Measurements from ENCODE around the gene AK5.

The AK5 gene

DNA sequence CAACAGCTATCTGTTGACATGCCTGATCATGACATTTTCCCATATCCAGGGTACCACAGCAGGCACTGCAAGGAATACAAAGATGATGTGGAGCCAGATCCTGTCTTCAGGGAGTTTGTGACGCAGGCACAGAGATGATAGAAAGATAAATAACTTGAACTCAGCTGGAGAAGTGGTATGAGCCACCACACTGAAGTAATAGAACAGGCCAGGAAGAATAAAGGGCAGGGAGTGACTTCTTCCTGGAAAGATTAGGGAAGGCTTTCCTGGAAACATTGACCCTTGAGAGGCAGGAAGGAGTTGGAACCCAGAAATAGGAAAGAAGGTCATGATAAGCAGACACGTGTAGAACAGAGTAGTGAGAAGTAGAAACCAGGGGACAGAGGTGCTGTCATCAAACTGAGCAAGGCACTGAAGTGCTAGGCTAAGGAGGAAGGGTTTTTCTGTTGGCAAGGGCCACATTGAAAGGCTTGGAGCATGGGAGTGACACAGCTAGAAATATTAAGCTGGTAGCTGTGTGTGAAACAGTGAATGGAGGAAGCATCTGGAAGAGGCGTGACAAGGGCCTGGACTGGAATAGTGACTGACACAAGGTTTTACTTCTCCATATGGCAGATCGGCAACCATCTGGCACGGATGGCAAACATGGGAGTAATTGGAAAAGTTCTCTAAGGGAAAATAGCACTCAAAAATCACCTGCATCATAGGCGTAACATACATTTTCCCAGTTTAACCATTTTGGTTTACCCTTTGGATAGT lies 68.4 kb downstream of the AK5 start:
- DNase-seq (ENCODE audit: low read depth, low spot score): no peak

DNA sequence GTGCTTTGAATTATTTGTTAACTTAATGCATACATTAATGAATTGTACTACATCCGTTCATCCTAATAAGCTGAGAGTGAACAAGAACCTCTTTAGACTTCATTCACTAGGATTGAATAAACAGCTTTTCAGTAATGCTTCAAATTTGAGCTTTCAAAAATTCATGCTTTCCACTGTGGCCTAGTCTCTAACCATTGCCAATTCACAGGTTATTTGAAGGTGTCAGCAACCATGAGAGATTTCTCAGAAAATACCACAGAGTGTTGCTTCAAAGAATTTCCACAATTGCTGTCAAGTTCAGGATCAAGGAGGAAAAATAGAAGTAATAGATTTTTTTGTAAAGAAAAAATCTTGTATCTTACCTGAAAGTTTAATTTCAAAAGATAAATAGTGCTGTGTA lies 72.7 kb downstream of the AK5 start:
- no peak for DNase-seq (ENCODE audit: low read depth, low spot score)

DNA sequence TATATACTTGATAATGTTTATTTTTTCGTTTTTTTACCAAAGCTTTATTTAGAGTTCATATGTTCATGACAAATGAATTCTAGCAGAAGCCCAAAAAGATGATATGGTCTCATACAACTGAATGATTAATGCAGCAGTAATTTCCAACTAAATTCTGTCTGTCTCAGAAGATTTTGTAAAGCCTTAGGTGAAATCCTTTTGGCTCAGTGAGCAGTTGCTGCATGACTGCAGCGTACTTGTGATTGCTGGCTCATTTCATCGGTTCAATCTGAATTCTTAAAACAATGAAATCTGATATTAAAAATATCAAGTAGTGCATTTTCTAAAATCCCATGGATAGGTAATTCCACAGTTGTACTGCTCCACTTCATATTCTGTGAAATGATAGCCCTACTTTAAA lies 73.2 kb downstream of the AK5 start:
- DNase-seq (ENCODE audit: low read depth, low spot score): no peak

DNA sequence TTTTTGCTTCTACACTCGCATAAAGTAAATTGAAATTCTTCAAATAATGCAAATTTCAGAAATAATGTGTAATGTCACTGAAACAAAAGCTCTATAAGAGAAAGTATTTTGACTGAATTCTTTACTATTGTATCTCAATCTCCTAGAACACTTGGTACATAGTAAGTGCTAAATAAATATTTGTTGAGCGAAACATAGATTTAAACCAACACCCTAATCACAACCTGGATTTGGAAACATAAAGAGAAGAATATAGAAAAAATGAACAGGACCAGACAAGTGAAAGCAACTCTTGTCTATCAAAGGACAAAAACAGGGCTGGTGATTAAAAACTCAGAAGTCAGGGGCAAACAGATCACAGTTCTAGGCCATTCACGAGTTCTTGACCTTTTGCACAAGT lies 74.3 kb downstream of the AK5 start:
- no peak for DNase-seq (ENCODE audit: low read depth, low spot score)

DNA sequence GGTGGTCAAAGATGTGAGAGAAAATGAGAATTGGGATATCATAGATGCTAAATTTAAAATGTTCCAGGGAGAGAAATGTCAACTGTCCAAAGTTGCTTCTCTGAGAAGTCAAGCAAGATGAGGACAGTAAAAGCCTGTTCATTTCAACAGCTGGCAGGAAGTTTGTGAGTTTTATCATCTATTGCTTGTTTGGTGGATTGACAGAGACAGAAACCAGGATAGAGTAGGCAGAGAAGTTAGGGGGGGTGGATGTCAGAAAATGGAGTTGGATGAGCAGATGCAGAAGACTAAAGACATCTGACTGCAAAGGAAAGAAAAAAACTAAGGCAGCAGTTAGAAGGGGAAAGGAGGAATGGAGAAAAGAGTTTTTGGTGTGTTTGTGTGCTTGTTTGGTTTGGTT lies 78.4 kb downstream of the AK5 start:
- no peak for DNase-seq (ENCODE audit: low read depth, low spot score)

DNA sequence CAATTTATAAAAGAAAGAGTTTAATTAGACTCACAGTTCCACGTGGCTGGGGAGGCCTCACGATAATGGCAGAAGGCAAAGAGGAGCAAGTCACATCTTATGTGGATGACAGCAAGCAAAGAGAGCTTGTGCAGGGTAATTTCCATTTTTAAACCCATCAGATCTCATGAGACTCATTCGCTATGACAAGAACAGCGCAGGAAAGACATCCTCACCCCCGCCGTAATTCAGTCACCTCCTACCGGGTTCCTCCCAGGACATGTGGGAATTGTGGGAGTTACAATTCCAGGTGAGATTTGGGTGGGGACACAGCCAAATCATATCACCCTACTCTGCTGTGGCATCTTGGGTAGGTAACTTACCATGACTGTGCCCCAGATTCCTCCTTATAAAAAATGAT lies 79.8 kb downstream of the AK5 start:
- no peak for DNase-seq (ENCODE audit: low read depth, low spot score)

DNA sequence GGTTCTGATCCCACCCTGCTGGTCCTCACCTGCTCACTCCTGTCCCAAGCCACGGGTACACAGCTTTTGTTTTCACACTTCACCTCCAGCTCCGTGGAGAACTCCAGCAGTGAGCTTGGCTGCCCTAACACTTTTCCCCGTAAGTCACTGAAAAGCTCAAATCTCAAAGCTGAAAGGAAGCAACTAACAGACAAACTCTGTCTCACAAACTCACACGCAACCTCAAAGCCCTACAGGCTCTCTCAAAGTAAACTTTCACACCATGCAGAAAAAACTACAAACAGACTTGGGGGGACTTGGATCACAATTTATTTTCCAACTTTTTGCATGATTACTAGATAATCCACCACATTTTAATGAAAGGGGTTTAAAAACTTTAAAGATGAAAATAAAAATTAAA lies 88.3 kb downstream of the AK5 start:
- DNase-seq (ENCODE audit: low read depth, low spot score): no peak

DNA sequence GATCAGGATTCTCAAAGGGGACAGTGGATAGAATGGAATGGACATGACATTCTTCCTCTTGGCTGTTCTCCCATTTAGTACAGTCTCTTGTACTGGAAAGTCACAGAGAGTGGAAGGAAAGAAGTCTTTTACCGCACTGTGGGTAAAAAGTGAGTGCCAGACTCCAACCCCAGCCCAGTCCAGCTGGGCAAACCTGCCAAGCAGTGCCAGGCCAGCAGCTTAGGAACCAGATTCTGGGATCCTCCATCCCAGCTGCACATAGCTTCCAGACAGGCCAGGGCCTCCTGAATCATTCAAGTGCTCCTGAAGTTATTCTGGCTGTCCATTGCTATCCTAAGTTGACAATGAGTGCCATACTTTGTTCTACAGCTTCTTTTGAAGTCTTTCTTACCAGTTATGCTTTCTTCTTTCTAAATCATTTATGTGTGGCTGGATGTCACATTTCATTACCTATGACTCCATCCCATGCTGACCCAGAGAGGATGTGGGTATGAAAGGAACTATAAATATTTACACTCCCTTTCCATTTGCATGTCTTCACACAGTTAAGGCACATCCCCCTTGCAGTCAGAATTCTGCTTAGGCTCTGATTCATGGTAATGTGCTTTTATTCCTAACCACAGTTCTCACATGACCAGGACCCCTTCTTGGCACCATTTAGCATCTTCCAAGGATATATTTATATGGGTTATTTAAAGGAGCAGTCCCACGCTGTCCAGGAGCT lies 88.9 kb downstream of the AK5 start:
- no peak for DNase-seq (ENCODE audit: low read depth, low spot score)

DNA sequence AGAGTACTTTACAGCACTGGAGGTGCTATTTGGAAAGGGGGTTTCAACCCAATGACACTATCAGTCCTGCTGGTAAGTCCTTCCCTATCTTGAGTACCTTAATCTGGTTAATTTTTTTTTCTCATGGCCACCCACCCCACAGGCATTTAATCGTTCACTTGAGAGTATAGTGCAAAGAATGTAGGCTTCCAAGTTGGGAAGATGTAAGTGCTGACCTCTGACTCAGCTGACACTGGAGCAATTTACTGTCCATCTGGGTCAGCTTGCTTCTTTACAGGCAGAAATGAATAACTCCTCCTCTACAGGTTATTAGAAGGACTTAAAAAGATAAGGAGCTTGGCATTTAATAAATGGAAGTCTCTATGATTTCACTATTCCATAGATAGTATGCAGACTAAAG lies 89.6 kb downstream of the AK5 start:
- no peak for DNase-seq (ENCODE audit: low read depth, low spot score)

DNA sequence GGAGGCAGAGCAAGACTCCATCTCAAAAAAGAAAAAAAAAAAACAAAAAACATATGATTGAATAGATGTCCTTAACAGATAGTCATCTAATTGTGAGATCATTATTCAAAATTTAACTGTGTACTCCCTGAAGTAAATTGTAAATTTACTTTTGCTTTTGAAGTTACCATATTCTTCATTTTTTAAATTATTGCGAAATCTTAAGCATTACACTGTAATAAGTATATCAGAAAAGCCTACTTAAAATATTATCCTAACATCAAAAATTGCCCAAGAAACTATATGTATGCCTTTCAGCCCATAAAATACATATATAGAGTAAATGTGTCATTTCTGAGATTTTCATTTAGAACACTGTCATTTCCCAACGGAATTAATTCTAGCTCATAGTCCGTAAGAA lies 91.9 kb downstream of the AK5 start:
- DNase-seq (ENCODE audit: low read depth, low spot score): no peak

DNA sequence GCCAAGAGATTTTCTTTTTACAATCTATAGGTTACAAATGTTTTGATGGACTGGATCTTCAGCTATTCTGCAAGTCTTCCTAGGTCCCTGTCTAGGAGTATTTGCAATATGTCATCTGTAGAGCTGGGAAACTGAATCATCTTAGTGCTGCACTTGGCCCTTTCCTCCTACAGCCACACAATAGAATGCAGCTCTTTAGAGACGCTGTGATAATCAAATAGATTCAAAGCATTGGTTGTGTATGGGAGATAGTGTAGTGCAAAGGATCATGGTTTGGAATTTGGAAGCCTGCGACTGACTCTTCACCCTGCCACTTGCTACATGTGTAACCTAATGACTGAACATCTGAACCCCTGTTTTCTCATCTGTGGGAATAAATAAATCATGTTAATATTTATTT lies 93.7 kb downstream of the AK5 start:
- DNase-seq (ENCODE audit: low read depth, low spot score): no peak

DNA sequence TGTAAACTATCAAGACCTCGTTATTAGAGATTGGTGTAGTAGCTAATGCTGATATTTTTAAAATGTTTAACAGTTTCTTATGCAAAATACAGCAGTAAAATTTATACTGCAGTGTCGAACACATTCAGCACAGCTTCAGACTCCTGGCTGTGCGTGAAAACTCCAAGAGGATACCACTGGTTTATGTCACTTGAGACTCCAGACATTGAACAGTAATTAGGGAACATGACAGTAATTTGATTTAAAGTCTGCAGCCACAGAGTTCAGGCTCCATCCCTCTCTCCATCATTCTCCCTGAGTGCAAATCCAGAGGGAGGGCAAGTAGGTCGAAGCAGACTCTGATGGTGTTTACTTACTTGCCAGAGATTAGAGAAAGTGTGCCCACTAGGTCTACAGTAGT lies 94.2 kb downstream of the AK5 start:
- DNase-seq (ENCODE audit: low read depth, low spot score): no peak

DNA sequence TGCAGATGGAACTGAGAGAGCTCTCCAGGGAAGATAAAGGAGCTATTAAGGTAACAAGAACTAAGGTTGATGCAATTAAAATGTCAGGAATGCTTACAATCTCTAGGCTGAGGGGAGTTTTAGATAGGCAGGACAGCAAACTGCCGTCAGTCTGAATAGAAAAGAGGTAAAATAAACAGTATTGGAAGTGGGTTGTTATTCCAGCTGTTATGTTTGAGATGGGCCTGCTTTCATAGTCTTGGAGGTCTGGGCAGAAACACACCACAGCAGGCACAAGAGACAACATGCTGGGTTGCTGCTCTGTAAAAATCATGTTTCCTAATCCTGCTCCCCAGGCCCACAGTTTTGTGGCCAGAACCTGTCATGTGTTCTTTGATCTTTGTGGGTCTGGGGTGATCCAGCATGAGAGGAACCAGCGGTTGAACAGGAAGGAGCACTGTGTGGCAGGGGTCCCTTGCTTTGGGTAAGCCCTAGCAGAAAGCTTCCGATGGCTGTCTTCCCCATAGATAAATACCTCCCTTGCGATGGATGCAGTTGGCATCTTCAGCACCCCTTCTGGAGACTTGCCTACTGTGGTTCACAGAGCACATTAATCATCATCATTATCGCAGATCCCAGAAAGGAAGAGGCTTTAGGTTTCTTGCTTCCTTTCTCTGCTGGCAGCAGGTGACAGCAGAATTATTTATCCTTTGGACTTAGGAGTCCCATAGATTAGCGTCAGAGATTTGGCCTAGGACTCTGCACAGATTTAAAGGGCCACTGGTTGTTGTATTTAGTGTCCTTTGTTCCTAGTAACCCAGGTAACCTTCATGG lies 97.1 kb downstream of the AK5 start:
- DNase-seq (ENCODE audit: low read depth, low spot score): no peak

DNA sequence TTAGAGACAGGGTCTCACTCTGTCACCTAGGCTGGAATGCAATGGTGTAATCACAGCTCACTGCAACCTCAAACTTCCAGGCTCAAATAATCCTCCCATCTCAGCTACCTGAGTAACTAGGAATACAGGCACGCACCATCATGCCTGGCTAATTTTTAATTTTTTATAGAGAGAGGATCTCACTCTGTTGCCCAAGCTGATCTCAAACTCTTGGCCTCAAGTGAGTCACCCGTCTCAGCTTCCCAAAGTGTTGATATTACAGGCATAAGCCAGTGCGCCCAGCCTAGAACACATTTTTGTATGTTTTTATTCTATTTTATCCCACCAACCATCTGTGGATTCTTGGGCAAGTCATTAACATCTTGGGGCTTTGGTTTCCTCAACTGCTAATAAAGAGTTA lies 100.5 kb downstream of the AK5 start:
- DNase-seq (ENCODE audit: low read depth, low spot score): no peak

DNA sequence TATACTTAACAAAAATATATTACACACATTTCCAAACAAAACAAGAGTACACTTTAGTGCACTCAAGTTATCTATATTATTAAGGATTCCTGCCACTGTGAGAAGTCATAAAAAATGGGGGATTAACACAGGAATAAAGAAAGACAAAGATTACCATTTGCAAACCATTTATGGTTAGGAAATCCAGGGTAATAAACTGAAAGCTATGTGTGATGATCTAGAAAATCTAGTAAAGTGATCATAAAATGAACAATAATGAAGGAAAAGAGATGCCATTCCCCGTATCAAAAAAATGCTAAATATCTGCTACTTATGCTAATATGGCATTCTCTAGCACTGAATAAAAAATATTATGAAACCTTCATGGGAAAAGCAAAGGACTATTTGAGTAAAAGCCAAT lies 101.4 kb downstream of the AK5 start:
- no peak for DNase-seq (ENCODE audit: low read depth, low spot score)

DNA sequence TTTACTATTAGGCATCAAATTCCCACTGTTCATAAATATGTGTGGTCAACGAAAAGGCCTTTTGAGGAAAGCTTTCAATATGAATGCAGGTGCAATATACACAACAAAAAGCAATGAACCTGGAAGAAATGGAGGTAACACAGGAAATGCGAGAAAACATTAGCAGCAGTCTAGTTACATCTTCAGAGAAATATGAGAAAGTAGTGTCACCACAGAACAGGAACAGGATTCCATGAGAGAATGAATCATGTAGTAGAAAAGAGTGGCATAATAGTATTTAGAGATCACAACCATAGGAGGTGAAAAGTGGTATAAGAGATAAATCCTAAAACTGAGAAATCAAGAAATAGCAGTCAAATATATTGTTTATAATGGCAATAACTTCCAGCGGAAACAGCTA lies 103.7 kb downstream of the AK5 start:
- DNase-seq (ENCODE audit: low read depth, low spot score): no peak

DNA sequence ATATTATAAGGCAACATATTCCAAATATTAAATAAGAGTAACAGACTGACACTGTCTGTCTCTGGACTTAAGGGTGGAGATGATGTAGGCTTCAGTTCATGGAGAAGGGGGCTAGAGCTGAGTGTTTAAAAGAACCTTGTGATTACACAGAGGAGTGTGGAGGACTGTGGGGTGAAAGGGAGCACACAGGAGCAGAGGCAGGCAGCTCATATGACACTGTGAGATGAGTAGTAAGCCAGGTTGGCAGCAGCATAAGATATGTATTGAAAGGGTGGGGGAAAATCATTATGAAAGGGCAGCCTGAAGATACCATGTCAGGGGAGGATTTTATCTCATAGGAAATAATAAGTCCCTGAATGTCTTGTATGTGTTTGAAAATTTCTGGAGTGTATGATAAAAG lies 104.5 kb downstream of the AK5 start:
- DNase-seq (ENCODE audit: low read depth, low spot score): no peak

DNA sequence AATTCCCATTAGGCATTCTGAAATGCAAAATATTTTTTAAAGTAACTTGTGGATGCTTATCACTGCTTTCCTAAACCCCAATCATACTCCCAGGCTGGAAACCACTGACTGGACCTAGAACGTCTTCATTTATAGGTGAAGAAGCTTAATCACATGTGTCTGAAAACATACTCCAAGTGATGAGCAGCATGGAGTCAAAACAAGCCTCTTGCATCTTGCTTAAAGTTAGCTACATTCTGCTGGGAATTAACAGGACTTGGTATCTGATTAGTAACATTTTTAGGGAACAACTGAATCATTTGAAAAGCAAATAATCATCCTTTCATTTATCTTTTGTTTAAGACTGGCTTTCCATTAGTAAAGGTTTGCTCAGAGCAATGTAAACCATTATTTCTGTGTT lies 105.7 kb downstream of the AK5 start:
- no peak for DNase-seq (ENCODE audit: low read depth, low spot score)

DNA sequence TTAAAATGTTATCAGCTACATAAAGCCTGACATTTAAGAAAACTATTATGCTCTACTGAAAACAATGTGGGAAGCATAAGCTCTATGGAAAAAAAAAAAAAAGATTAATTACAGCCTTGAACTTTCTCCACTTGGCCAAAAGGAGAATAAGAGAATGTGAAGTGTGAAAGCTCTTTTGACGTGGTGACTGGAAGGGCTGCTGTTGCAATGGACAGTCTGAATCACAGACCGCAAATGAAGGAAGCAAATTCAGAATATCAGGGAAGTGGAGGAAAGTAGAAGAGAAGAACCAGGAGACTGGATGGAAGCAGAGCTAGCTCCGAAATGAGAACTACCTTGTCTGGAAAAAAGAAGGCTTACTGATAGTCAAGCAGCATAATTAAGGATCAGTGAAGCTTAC lies 106.8 kb downstream of the AK5 start:
- DNase-seq (ENCODE audit: low read depth, low spot score): no peak

DNA sequence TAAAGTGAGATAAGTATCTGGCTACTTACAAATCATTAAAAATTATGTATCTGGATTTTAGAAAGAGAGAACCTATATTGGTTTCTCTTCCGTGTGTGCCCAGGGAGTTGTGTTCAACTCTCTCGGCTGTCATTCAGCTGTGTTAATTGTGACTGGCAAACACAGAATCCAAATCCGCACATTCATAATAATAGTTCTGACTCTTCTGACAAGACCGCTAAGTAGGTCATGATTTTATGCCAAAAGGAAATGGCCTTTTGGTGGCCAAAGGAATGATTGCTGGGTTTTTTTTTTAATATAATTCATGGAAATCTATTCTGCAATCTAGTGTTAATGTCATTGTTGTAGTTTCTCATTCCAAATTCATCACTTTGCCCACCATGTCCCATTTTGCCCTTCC lies 110.7 kb downstream of the AK5 start:
- no peak for DNase-seq (ENCODE audit: low read depth, low spot score)

DNA sequence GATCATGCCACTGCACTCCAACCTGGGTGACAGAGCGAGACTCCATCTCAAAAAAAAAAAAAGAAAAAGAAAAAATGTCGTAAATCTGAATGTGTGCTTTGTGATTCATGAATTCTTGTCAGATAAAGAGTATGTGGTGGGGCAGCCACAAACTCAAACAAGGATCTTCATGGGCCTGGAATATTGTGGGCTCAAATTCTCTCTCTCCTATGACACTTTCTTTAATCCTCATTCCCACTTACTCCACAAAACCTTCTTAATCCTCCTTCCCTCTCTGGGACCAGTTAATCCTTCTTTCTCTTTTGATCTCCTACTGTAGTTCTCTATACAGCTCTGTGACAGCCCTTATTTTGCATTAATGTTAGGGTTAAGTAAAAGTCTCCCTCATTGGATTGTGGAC lies 112.3 kb downstream of the AK5 start:
- no peak for DNase-seq (ENCODE audit: low read depth, low spot score)

DNA sequence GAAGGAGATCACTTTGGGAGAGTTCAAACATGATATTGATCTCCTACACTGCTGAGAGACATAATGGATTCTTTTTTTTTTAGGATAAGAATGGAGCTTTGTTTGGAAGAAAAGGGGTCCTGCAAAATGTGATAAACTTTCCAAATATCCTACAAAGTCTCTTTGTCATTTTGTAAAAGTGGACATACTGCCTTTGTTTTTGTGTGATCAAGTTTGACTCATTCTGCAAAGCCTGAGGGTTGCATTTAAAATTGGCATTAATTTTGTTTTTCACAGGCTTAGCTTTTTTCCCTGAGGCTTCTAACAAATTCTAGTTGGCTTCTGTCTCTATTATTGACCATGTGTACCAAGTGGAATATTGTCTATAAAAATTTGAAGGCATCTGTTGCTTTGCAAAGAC lies 113.2 kb downstream of the AK5 start:
- DNase-seq (ENCODE audit: low read depth, low spot score): no peak

DNA sequence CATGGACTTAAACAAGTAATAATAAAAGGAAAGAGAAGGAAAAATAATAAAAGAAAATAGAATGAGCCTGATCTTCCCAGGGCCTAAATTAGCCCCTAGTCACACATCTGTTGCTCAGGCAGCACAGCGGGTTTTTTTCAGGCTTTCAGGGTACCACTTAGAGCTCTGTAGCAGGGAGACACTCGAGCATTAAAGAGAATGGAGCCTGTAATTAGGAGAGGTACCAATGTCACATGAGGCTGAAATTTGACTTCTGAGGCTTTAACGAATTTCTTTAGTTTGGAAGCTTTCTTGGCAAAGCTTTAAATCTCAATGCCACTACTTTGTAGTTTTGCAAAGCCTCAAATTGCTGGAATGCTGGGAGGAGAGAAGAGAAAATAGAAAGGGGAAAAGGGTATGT lies 116.3 kb downstream of the AK5 start:
- no peak for DNase-seq (ENCODE audit: low read depth, low spot score)
